HepG2 (cell line): Measurements from ENCODE around the gene IL1R1. TPM values are rescaled to one million over a fixed set of nuclear protein-coding genes. Genes with fewer than 3 reads are reported as not detected.
A peak's percentile ranks its signal among the peaks of the same experiment; 100 is the strongest.

Experiments used
- CBFB ChIP-seq: sonication (generic); formaldehyde crosslinking; IDR thresholded peaks from 2 replicates; pipeline ENCODE4 v1.4.0; 2020; ENCODE audit warnings: missing genetic modification reagents
- CBX5 ChIP-seq: sonication (generic); formaldehyde crosslinking; IDR thresholded peaks from 2 replicates; pipeline ENCODE4 v1.4.0; 2020; ENCODE audit warnings: missing genetic modification reagents, borderline replicate concordance
- CREM ChIP-seq, 2 experiments: sonication (generic) in 1 of 2; formaldehyde crosslinking in 1 of 2; IDR thresholded peaks; 2 replicates each; pipeline versions ENCODE4 v1.4.0 to v1.6.1; 2016 to 2020; ENCODE audit warnings: antibody characterized with exemption in 1 of 2, mild to moderate bottlenecking in 1 of 2, missing genetic modification reagents in 1 of 2
- FOXP4 ChIP-seq: sonication (generic); formaldehyde crosslinking; IDR thresholded peaks from 2 replicates; pipeline ENCODE4 v1.4.0; 2020; ENCODE audit warnings: missing genetic modification reagents
- GABPB1 ChIP-seq: IDR thresholded peaks from 2 replicates; pipeline ENCODE4 v1.6.1; 2016; ENCODE audit warnings: mild to moderate bottlenecking, missing genetic modification reagents, moderate library complexity, missing compliant biosample characterization
- HDAC1 ChIP-seq: sonication (generic); formaldehyde crosslinking; IDR thresholded peaks from 2 replicates; pipeline ENCODE4 v1.5.1; 2020; ENCODE audit warnings: mild to moderate bottlenecking, missing genetic modification reagents
- HDAC2 ChIP-seq: sonication (generic); formaldehyde crosslinking; IDR thresholded peaks from 2 replicates; pipeline ENCODE4 v1.4.0; 2020; ENCODE audit warnings: missing genetic modification reagents
- IKZF4 ChIP-seq: sonication (generic); formaldehyde crosslinking; IDR thresholded peaks from 2 replicates; pipeline ENCODE4 v1.5.1; 2020; ENCODE audit warnings: borderline replicate concordance, mild to moderate bottlenecking, low read depth, missing genetic modification reagents; ENCODE audit errors: not compliant biosample characterization
- MXI1 ChIP-seq: IDR thresholded peaks from 3 replicates; pipeline ENCODE4 v1.6.1; 2012; ENCODE audit warnings: low read depth, low read length, inconsistent platforms, borderline replicate concordance
- NFYC ChIP-seq: IDR thresholded peaks from 2 replicates; pipeline ENCODE4 v1.6.1; 2016; ENCODE audit warnings: missing genetic modification reagents, missing compliant biosample characterization
- NR3C1 ChIP-seq: sonication (generic); formaldehyde crosslinking; IDR thresholded peaks from 2 replicates; pipeline ENCODE4 v1.4.0; 2020; ENCODE audit warnings: missing genetic modification reagents
- SIN3A ChIP-seq: IDR thresholded peaks from 2 replicates; pipeline ENCODE4 v1.6.1; 2011; ENCODE audit warnings: low read depth, mild to moderate bottlenecking, control low read depth, low read length, borderline replicate concordance
- SMAD3 ChIP-seq: sonication (generic); formaldehyde crosslinking; IDR thresholded peaks from 2 replicates; pipeline ENCODE4 v1.4.0; 2020; ENCODE audit warnings: missing genetic modification reagents
- TBX3 ChIP-seq: fragments of 450-650 bp; IDR thresholded peaks from 2 replicates; pipeline ENCODE4 v1.6.1; 2017; ENCODE audit warnings: antibody characterized with exemption, mild to moderate bottlenecking, inconsistent platforms, borderline replicate concordance
- ZBTB20 ChIP-seq: sonication (generic); formaldehyde crosslinking; IDR thresholded peaks from 2 replicates; pipeline ENCODE4 v1.8.1; 2023; ENCODE audit warnings: missing genetic modification reagents, low read depth, mild to moderate bottlenecking, borderline replicate concordance
- ZBTB38 ChIP-seq: sonication (generic); formaldehyde crosslinking; IDR thresholded peaks from 2 replicates; pipeline ENCODE4 v1.5.1; 2020; ENCODE audit warnings: mild to moderate bottlenecking, missing genetic modification reagents
- ZNF17 ChIP-seq: sonication (generic); formaldehyde crosslinking; IDR thresholded peaks from 2 replicates; pipeline ENCODE4 v1.5.0; 2020; ENCODE audit warnings: mild to moderate bottlenecking, missing genetic modification reagents
- ZNF275 ChIP-seq: sonication (generic); formaldehyde crosslinking; IDR thresholded peaks from 2 replicates; pipeline ENCODE4 v1.8.0; 2022; ENCODE audit warnings: missing genetic modification reagents, mild to moderate bottlenecking, inconsistent platforms, borderline replicate concordance
- ZNF329 ChIP-seq: sonication (generic); formaldehyde crosslinking; IDR thresholded peaks from 2 replicates; pipeline ENCODE4 v1.9.0; 2021; ENCODE audit warnings: low read depth, mild to moderate bottlenecking, missing genetic modification reagents
- ZNF367 ChIP-seq: sonication (generic); formaldehyde crosslinking; IDR thresholded peaks from 2 replicates; pipeline ENCODE4 v1.4.0; 2020; ENCODE audit warnings: missing genetic modification reagents, borderline replicate concordance
- ZNF44 ChIP-seq: sonication (generic); formaldehyde crosslinking; IDR thresholded peaks from 2 replicates; pipeline ENCODE4 v1.5.1; 2020; ENCODE audit warnings: mild to moderate bottlenecking, missing genetic modification reagents
- ZNF616 ChIP-seq: sonication (generic); formaldehyde crosslinking; IDR thresholded peaks from 2 replicates; pipeline ENCODE4 v1.5.0; 2020; ENCODE audit warnings: low read depth, mild to moderate bottlenecking, missing genetic modification reagents
- ZNF670 ChIP-seq: sonication (generic); formaldehyde crosslinking; IDR thresholded peaks from 2 replicates; pipeline ENCODE4 v1.8.0; 2022; ENCODE audit warnings: mild to moderate bottlenecking, missing genetic modification reagents, borderline replicate concordance
- ZSCAN21 ChIP-seq: sonication (generic); formaldehyde crosslinking; IDR thresholded peaks from 2 replicates; pipeline ENCODE4 v1.8.0; 2022; ENCODE audit warnings: mild to moderate bottlenecking, missing genetic modification reagents, moderate library complexity, borderline replicate concordance
- ZSCAN25 ChIP-seq: sonication (generic); formaldehyde crosslinking; IDR thresholded peaks from 2 replicates; pipeline ENCODE4 v1.8.0; 2022; ENCODE audit warnings: mild to moderate bottlenecking, missing genetic modification reagents
- ZSCAN31 ChIP-seq: sonication (generic); formaldehyde crosslinking; IDR thresholded peaks from 2 replicates; pipeline ENCODE4 v1.5.0; 2020; ENCODE audit warnings: low read depth, mild to moderate bottlenecking, missing genetic modification reagents
- polyA plus RNA-seq, 8 experiments: library from polyadenylated mRNA; depleted of rRNA in 3 of 8; stranded (reverse) in 7 of 8; unstranded in 1 of 8; fragments of >200 nt; fragmentation: Illumina TruSeq in 4 of 8; extraction: Trizol in 4 of 8; gene quantifications; 2 replicates each; pipeline versions ENCODE4 v1.2.1 to v1.2.3, GENCODE V29; 2011 to 2016; ENCODE audit warnings: low read depth in 4 of 8, missing spikeins in 1 of 8, mixed read lengths in 1 of 8; ENCODE audit not compliant: insufficient read depth in 1 of 8
- total RNA-seq, 5 experiments: library from RNA; depleted of rRNA; stranded (reverse); fragments of >200 nt; fragmentation: Illumina TruSeq; extraction: Trizol; gene quantifications; 2 replicates each; pipeline ENCODE4 v1.2.3, GENCODE V29; 2016; ENCODE audit warnings: low read depth in 1 of 5

The IL1R1 gene
- total and polyA plus RNA-seq, 2 of the 13 experiments (the other 11 are each of a cell fraction or from before 2014, with no cell fraction given), result 38.0 to 93.1 TPM

- TF ChIP-seq ZBTB38 (CRISPR knock-in tag) (no peak), HDAC2 (CRISPR knock-in tag) (peak; percentile 98), ZSCAN25 (peak; percentile 68; the same call in 1 of the 2 replicates), FOXP4 (CRISPR knock-in tag) (peak; percentile 94), NFYC (CRISPR knock-in tag) (peak; percentile 37; the same call in 1 of the 2 replicates), ZNF329 (no peak), ZBTB20 (peak; percentile 76; the same call in 1 of the 2 replicates), CBX5 (CRISPR knock-in tag) (peak; percentile 53; the same call in 1 of the 2 replicates), IKZF4 (CRISPR knock-in tag) (peak; percentile 28), MXI1 (peak; percentile 59; the same call in 1 of the 3 replicates), ZNF367 (CRISPR knock-in tag) (no peak), ZNF616 (CRISPR knock-in tag) (no peak), SIN3A (no peak), ZSCAN21 (CRISPR knock-in tag) (peak; percentile 63; the same call in 1 of the 2 replicates), ZSCAN31 (peak; percentile 63; the same call in 1 of the 2 replicates), CREM (IDR thresholded peaks at IDR 0.05) (peak; percentile 76), CREM (CRISPR knock-in tag; IDR thresholded peaks at IDR 0.05) (no peak), TBX3 (peak; percentile 97; the same call in 1 of the 2 replicates), ZNF17 (CRISPR knock-in tag) (peak; percentile 55; the same call in 1 of the 2 replicates), NR3C1 (no peak), GABPB1 (CRISPR knock-in tag) (no peak), ZNF670 (0 out of 2 replicates have a peak, but pooled peaks have one; percentile 3), ZNF44 (CRISPR knock-in tag) (peak; percentile 31; the same call in 1 of the 2 replicates), HDAC1 (CRISPR knock-in tag) (peak; percentile 75), ZNF275 (CRISPR knock-in tag) (no peak), SMAD3 (CRISPR knock-in tag) (peak; percentile 70; the same call in 1 of the 2 replicates), CBFB (CRISPR knock-in tag) (peak; percentile 74)
These were observed 42.0 kb upstream of the IL1R1 start (continued) for GRCh38 chr2:102100371-102101096.
